ENCODE measurements around the gene CDH20. TPM values are rescaled to one million over a fixed set of nuclear protein-coding genes. Genes with fewer than 3 reads are reported as not detected.
A peak's percentile ranks its signal among the peaks of the same experiment; 100 is the strongest.

The CDH20 gene
- total RNA-seq, 4 donors from 2014 or later = 5.9 TPM; not detected in 3

- TF ChIP-seq POLR2A (IDR thresholded peaks at IDR 0.05) = no peak
- TF ChIP-seq CTCF (IDR thresholded peaks at IDR 0.05) = no peak
- no peaks in the 10 kb centered on the region for H3K27me3 ChIP-seq
- H3K9me3 ChIP-seq = no peaks in the 10 kb centered on the region
- H3K27ac ChIP-seq = no peak overlapping the region
- no peak overlapping the region for H3K4me3 ChIP-seq
- no peaks in the 10 kb centered on the region for H3K36me3 ChIP-seq
- no peak for DNase-seq
- intact Hi-C loops (cut with DNase I; ENCODE audit: low total_unique reads) = no loop called here
- no peaks in the 10 kb centered on the region for H3K4me1 ChIP-seq
These were observed 40.8 kb upstream of the CDH20 start for GRCh38 chr18:61292280-61293035.

GRCh38 chr18:61295153-61295552 is 38.1 kb upstream of the CDH20 start:
- intact Hi-C loops (cut with DNase I; ENCODE audit: low total_unique reads) = no loop called here
- Histone ChIP-seq H3K27me3 (no peaks in the 10 kb centered on the region), H3K4me3 (no peak overlapping the region), H3K27ac (no peak overlapping the region), H3K9me3 (no peaks in the 10 kb centered on the region), H3K36me3 (no peaks in the 10 kb centered on the region), H3K4me1 (no peaks in the 10 kb centered on the region)
- TF ChIP-seq POLR2A (IDR thresholded peaks at IDR 0.05) = no peak
- TF ChIP-seq CTCF (IDR thresholded peaks at IDR 0.05) = no peak
- no peak for DNase-seq

GRCh38 chr18:61308004-61308403 is 25.2 kb upstream of the CDH20 start:
- Histone ChIP-seq H3K9me3 (no peaks in the 10 kb centered on the region), H3K27ac (no peak overlapping the region), H3K4me1 (no peaks in the 10 kb centered on the region), H3K27me3 (no peaks in the 10 kb centered on the region), H3K4me3 (no peak overlapping the region), H3K36me3 (no peaks in the 10 kb centered on the region)
- DNase-seq = no peak
- TF ChIP-seq POLR2A (IDR thresholded peaks at IDR 0.05) (no peak), CTCF (IDR thresholded peaks at IDR 0.05) (no peak)
- intact Hi-C loops (cut with DNase I; ENCODE audit: low total_unique reads) = no loop called here

- TF ChIP-seq POLR2A (IDR thresholded peaks at IDR 0.05) = no peak
- no peak for TF ChIP-seq CTCF (IDR thresholded peaks at IDR 0.05)
- intact Hi-C loops (cut with DNase I; ENCODE audit: low total_unique reads) = no loop called here
- no peaks in the 10 kb centered on the region for H3K27me3 ChIP-seq
- no peaks in the 10 kb centered on the region for H3K9me3 ChIP-seq
- no peak overlapping the region for H3K4me3 ChIP-seq
- H3K4me1 ChIP-seq = no peaks in the 10 kb centered on the region
- H3K36me3 ChIP-seq = no peaks in the 10 kb centered on the region
- no peak overlapping the region for H3K27ac ChIP-seq
- DNase-seq = no peak
These were observed 24.3 kb upstream of the CDH20 start for GRCh38 chr18:61308795-61309393.

- Histone ChIP-seq H3K9me3 (no peaks in the 10 kb centered on the region), H3K27ac (no peak overlapping the region), H3K4me1 (no peaks in the 10 kb centered on the region), H3K4me3 (no peak overlapping the region), H3K36me3 (no peaks in the 10 kb centered on the region), H3K27me3 (no peaks in the 10 kb centered on the region)
- intact Hi-C loops (cut with DNase I; ENCODE audit: low total_unique reads) = no loop called here
- DNase-seq = peak in 1 of 2 donors; percentile 43
- no peak for TF ChIP-seq POLR2A (IDR thresholded peaks at IDR 0.05)
- TF ChIP-seq CTCF (IDR thresholded peaks at IDR 0.05) = peak in 3 of 4 experiments; percentile 23 to 47 (median 25)
These were observed 10.9 kb upstream of the CDH20 start for GRCh38 chr18:61322265-61322873.

Measured in uterus (tissue), 4 donors.